ENCODE results near the gene LLGL2. TPM values are rescaled to one million over a fixed set of nuclear protein-coding genes. Genes with fewer than 3 reads are reported as not detected.

The LLGL2 gene
- total RNA-seq, 2 donors from 2014 or later: 113 to 251 TPM

GRCh38 chr17:75492555-75493168 lies 32.8 kb upstream of the LLGL2 start:
- intact Hi-C loops (cut with DNase I): no loop called here

GRCh38 chr17:75493476-75494129 lies 31.9 kb upstream of the LLGL2 start:
- peaks cover 12% of the 10 kb centered on the region for H3K4me1 ChIP-seq
- no peaks in the 10 kb centered on the region for H3K27me3 ChIP-seq
- no peak for TF ChIP-seq POLR2A (IDR thresholded peaks at IDR 0.05)
- TF ChIP-seq CTCF (IDR thresholded peaks at IDR 0.05): no peak
- H3K36me3 ChIP-seq (replicated peaks in 1 of 2; ENCODE audit: insufficient read depth in 1 of 2, low read depth in 2 of 2): peaks cover 0 to 13% of the 10 kb centered on the region in 2 donors
- H3K27ac ChIP-seq: no peak overlapping the region
- 92 to 100% methylated on average over 1 to 23 of the region's 23 CpGs for WGBS, 2 donors
- no peaks in the 10 kb centered on the region for H3K9me3 ChIP-seq
- intact Hi-C loops (cut with DNase I): no loop called here
- DNase-seq: no peak
- no peak for ATAC-seq
- no peak overlapping the region for H3K4me3 ChIP-seq

More at GRCh38 chr17:75492555-75493168, 32.8 kb upstream of the LLGL2 start:
- Histone ChIP-seq H3K4me3 (no peak overlapping the region), H3K27me3 (no peaks in the 10 kb centered on the region), H3K4me1 (peaks cover 12% of the 10 kb centered on the region), H3K27ac (no peak overlapping the region), H3K9me3 (no peaks in the 10 kb centered on the region), H3K36me3 (replicated peaks in 1 of 2; ENCODE audit: insufficient read depth in 1 of 2, low read depth in 2 of 2) (peaks cover 0 to 13% of the 10 kb centered on the region in 2 donors)
- ATAC-seq (no peak), DNase-seq (no peak)
- no peak for TF ChIP-seq CTCF (IDR thresholded peaks at IDR 0.05)
- WGBS, 2 donors: 89 to 92% methylated on average over 22 to 23 of the region's 23 CpGs

GRCh38 chr17:75494326-75494877 lies 31.1 kb upstream of the LLGL2 start:
- H3K36me3 ChIP-seq (replicated peaks in 1 of 2; ENCODE audit: insufficient read depth in 1 of 2, low read depth in 2 of 2): peaks cover 0 to 13% of the 10 kb centered on the region in 2 donors

DNA sequence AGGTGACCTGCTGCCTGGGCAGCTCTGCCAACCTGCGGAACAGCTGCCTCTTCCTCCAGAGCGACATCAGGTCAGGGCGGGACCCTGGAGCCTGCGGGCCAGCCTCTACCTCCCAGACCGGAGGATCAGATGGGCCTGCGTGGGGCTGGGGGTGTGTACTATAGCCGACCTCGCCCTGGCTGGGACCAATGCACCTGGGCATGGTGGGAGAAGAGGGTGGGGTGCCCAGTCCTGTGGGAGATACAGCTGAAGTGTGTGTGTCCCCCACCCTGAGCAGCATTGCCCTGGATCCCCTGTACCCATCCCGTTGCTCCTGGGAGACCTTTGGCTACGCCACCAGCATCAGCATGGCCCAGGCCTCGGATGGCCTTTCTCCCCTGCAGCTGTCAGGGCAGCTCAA lies 29.5 kb upstream of the LLGL2 start:
- ATAC-seq (no peak), DNase-seq (no peak)
- H3K27me3 ChIP-seq: no peaks in the 10 kb centered on the region
- no peak for TF ChIP-seq POLR2A (IDR thresholded peaks at IDR 0.05)
- no peak for TF ChIP-seq CTCF (IDR thresholded peaks at IDR 0.05)
- WGBS, 2 donors: 93 to 100% methylated on average over 1 to 11 of the region's 11 CpGs
- H3K27ac ChIP-seq: no peak overlapping the region
- peaks cover under 1% of the 10 kb centered on the region for H3K4me1 ChIP-seq
- H3K4me3 ChIP-seq: no peak overlapping the region
- H3K9me3 ChIP-seq: no peaks in the 10 kb centered on the region
- intact Hi-C loops (cut with DNase I): no loop called here
- peaks cover 0 to 15% of the 10 kb centered on the region in 2 donors for H3K36me3 ChIP-seq (replicated peaks in 1 of 2; ENCODE audit: insufficient read depth in 1 of 2, low read depth in 2 of 2)

More at GRCh38 chr17:75494326-75494877, 31.1 kb upstream of the LLGL2 start:
- Histone ChIP-seq H3K4me3 (no peak overlapping the region), H3K4me1 (peaks cover 12% of the 10 kb centered on the region), H3K27ac (no peak overlapping the region), H3K27me3 (no peaks in the 10 kb centered on the region), H3K9me3 (no peaks in the 10 kb centered on the region)
- DNase-seq (no peak), ATAC-seq (no peak)
- TF ChIP-seq POLR2A (IDR thresholded peaks at IDR 0.05) (no peak), CTCF (IDR thresholded peaks at IDR 0.05) (no peak)
- 90 to 96% methylated on average over 13 to 14 of the region's 14 CpGs for WGBS, 2 donors
- intact Hi-C loops (cut with DNase I): no loop called here
